ENCODE results near the gene ARID1B.
"Not testable (repeated sequence)": the region's sequence is repeated elsewhere in the genome, so short reads cannot be mapped to it uniquely, and the experiment has no call there.

ARID1B gene

DNA sequence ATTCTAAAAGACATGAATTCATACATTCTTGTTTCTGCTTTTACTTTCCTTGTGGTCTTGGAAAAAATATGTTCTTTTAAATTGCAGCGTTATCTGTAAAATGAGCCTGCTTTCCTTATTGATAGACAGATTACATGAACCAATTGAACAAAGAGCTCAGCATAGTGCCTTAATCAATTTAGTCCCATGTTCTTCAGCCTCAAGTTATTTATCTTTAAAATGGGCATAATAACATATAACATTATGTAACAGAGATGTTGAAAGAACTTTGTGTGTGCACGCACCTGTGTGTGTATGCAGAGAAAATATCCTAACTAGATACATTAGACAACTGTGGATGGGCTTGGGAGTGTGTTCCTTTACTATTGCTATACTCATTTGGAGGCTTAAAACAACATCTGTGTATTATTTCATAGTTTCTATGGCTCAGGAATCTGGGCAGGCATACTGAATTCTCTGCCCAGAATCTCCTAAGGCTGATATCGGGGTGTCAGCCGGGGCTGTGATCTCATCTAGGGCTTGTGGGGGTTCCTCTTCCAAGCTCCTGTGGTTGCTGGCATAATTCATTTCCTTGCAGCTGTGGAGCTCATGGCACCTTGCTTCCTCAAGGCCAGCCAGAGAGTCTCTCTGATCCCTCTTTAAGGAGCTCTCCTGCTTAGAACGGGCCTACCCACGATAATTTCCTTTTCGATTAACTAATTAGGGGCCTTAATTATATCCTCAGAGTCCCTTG is 194.1 kb downstream of the ARID1B start:
- DNase-seq, result no peak

DNA sequence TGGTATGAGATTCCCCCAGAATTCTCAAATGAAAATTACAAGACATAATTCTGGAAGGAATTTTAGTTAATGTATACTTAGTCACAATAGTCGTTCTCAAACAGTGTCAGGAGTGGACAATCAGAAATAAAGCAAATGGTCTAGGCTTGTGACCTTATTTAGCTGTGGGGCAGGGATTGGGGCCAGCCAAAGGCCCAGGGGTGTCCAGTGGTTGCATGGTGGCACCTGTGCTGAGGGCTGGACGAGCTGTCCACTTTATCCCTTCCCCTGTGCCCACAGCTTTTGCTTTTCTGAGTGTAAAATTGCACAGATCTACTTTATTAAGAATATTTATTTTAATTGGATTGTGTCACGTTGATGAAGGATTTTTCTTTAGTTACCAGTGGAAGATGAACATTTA is 195.0 kb downstream of the ARID1B start:
- DNase-seq, result no peak

DNA sequence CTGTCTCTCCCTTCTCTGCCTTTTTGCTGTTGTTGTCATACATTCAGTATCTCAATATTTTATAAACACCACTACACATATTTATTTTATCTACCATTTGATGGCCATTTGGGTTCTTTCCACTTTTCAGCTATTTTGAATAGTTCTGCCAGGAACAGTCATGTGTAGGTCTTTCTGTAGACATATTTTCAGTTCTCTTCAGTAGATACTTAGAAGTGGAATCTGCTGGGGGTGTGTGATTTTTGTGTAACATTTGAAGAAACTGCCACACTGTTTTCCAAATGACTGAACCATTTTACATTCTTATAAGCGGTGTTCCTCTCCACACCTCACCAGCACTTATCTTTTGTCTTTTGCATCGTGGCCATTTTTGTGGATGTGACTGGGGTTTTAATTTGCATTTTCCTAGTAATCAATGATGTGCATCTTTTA is 197.7 kb downstream of the ARID1B start:
- DNase-seq, result no peak

DNA sequence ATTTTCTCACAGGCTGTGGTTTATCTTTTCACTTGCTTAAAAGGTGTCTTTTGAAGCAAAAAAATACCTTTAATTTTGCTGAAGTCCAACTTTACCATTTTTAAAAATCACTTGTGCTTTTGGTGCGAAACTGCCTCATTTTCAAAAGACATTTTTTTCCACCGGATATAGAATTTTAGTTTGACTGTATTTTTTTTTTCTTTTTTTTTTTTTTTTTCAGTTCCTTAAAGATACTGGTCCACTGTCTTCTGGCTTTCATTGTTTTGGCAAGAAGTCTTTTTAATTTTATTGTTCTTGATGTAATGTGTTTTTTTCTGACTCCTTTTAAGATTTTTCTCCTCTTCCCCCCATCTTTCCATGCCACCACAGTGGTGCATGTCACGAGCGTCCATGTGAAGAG is 198.2 kb downstream of the ARID1B start:
- DNase-seq, result no peak

DNA sequence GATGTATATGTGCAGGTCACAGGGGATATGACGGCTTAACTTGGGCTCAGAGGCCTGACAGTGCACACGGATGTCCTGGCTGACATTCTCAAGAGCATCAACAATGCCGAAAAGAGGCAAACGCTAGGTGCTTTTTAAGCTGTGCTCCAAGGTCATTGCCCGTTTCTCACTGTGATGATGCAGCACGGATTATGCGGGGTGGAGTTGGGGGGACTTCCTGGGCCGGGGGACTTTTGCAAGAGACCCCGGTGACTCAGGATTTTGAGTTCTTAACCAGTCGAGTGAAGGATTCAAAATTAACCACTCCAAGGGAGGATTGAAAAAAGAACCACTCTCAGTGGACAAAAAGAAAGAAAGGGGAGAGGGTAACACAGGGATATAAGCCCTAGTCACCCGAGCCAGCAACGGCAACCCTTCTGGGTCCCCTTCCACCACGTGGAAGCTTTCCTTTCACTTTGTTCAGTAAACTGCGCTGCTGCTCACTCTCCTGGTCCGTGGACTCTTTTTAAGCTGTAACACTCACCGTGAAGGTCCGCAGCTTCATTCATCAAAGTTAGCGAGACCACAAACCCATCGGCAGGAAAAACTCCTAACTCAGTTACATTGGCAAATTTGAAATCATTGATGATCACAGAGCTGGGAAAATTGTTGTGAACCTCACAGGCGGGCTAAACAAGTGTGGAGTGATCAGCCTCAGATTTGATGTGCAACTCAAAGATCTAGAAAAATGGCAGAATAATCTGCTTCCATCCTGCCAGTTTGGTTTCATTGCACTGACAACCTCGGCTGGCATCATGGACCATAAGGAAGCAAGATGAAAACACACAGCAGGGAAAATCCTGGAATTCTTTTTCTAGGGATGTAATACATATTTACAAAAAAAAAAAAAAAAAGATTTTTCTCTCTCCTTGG is 199.3 kb downstream of the ARID1B start:
- DNase-seq, result no peak

DNA sequence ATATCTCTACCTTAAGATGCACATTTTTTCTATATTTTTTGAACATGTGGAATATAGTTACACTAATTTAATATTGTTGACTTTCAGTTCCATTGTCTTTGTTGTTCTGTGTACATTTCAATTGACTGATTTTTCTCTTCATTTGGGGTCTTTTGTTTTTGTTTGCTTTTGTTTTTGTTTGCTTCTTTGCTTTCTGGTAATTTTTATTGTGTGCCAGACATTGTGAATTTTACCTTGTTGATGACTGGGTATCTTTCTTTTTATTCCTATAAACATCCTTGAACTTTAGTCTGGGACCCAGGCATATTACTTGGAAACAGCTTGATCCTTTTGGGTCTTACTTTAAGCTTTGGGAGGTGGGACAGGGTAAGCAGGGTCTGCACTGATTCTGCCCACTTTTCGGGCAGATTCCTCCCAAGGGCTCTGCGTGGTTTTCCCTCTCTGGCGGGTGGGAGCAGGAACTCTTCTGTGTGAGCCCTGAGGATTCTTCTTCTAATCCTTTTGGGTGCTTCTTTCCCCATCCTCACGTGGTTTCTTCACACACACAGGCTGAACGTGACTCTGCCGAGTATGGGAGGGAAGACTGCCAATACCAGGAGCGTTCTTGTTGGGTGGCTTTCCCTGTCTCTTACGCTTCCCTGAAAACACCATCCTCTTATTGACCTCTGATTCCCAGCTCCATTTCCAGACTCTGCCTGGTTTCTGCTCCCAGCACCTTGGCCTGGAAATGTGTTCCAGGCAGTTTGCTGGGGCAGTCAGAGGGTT is 200.5 kb downstream of the ARID1B start:
- no peak for DNase-seq

DNA sequence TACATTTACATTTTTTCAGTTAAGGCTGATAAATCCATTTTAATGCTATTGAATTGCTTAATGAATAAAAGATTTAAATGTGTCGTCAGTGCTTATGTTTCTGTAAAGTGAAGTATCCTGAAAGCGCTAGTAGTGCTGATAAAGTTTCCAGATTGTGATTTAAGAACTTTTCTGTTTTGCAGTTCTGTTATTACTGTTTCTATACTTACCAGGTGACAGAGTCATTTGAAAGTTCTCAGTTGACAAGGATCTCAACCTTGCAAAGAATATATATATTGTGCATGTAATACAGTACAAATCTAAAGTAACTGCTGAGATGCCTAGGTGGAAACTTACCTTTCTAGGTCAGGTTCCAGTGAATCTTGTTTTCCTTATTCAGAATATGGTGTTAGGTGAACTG is 201.8 kb downstream of the ARID1B start:
- DNase-seq, result no peak

DNA sequence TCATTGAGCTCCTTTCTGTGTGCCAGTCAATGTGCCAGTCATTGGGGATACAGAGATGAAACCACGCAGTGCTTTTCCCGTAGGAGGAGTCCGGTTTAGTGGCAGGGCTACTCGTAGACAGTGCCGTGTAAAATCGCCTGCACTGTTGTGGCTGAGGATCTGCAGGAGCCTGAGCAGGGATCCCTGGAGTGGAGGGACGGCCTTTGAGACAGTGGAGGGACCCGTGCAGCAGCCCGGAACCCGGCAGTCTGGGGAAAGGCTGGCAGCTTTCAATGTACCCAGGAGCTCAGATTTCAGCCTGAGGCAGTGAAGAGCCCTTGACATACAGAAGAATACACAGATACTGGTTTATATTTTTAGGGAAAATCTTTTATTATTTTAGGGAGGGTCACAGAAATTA is 203.3 kb downstream of the ARID1B start:
- no peak for DNase-seq

DNA sequence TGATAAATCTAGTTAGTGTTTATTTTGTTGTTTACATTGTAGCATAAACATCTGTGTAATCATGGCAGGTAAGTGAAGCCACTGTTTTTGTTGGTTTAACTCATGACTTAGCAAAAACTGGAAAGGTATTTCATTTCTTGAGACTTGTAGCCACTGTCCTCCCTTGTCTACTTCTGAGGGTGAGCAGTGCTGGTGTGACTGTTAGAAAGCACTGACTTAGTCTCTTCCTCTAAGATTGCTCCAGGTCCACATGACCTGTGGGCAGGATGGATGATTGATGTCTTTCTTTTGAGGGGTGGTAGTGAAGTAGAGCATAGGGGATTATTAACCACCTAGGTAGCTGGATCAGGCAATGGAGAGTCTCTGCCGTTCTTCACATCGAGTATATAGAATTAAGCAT is 203.8 kb downstream of the ARID1B start:
- DNase-seq, result no peak

DNA sequence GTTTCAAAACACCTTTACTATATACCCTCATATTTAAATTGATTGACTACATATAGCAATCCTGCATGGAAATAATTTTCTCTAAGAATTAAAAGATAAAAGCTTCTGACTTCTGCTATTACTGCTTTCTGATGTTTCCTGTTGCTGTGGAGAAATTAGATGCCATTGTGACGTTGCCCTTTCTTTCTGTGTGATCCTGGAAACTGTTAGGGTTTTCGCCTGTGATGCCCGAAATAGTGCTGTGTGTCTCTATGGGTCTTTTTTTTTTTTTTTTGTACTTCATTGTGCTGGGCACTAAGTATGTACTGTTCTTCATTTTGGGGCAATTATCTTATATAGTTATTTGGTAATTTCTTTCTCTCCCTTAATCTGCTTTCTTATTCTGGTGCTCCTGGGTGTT is 205.0 kb downstream of the ARID1B start:
- DNase-seq, result no peak

DNA sequence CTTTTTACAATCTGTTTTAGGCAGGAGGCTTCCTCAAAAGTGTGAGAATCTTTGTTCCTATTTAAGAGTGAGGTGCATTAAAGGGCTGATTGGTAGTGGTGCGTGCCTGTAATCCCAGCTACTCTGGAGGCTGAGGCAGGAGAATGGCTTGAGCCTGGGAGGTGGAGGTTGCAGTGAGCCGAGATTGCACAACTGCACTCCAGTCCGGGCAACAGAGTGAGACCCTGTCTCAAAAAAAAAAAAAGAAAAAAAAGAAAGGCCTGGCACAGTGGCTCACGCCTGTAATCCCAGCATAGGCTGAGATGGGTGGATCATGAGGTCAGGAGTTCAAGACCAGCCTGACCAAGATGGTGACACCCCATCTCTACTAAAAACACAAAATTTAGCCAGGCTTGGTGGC is 205.7 kb downstream of the ARID1B start:
- not testable (repeated sequence) for DNase-seq

DNA sequence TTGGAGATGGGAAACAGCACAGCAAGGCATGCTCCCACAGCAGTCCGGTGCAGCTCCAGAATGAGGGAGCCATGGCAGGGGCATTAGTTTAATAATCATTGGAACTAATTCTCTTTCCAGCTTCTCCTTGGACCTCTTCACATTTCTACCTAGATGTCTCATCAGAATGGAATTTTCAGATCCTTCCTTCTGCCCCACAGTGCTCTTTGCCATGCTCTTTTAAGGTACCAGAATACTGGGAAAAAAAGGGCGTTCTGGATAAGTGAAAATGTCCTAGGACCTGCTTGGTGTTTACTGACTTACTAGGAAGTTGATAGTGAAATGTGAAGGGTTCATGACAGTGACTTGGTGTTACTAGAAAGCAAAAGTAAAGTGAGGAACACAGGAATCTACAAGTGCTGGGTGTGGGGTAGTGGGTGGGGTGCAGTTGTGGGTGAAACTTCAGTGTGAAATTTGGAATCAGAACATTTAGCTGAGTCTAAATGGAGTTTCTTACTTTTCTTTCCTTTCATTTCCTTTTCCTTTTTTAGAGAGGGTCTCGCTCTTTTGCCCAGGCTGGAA is 207.1 kb downstream of the ARID1B start:
- DNase-seq, result no peak

DNA sequence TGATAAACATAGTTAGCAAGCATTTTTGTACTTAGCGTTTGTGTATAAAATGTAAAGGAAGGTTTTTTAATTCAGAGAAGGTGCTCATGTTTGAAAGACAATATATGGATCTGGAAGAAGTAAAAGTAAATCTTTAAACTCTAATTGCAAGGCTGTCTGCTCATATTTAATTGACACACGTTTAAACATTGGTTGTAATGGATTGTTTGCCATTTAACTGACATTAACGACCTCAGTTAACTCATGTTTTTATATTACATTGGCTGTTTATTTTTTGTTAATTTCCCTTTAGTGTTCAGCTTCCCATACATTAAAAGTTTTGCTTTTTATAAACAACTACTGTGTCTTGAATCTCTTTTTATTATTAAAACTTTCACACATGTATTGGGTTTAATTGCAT is 208.1 kb downstream of the ARID1B start:
- DNase-seq, result no peak

DNA sequence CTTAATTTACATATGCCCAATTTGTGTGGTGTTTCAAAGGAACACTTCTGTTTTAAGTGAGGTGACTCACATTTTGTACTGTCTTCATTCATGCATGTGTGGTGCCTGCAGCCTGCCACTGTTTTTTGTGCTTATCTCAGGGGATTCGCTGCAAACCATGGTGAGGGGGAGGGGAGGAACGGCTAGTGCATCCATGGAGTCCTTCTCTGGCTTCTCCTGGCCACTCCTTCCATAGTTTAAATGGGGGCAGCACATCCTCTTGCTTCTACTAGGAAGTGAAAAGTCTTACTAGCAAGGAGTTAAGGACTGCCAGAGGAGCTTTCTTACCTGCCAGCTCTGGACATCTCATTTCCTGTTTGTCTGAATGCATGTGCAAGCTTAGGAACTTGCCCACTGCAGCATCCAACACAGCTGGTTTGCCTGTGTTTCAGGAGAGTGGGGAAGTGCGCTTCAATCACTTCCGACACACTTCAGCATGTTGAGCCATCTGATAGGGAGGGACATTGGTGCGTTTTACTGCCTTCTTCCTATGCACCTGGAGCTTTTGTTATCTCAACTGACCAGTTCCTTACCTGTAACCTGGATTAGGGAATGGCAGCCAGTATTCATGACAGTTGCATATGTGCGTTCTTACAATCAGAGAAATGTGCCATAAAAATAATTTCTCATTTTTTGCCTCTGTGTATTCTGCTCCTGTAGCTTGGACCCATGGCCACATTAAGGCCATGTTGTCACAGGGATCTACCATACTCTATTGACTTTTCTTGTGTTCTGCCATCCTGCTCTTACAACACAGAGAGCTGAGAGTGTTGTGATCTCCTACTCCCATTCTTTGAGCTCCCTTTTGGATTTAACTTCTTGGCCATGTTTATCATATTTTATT is 211.3 kb downstream of the ARID1B start:
- no peak for DNase-seq

DNA sequence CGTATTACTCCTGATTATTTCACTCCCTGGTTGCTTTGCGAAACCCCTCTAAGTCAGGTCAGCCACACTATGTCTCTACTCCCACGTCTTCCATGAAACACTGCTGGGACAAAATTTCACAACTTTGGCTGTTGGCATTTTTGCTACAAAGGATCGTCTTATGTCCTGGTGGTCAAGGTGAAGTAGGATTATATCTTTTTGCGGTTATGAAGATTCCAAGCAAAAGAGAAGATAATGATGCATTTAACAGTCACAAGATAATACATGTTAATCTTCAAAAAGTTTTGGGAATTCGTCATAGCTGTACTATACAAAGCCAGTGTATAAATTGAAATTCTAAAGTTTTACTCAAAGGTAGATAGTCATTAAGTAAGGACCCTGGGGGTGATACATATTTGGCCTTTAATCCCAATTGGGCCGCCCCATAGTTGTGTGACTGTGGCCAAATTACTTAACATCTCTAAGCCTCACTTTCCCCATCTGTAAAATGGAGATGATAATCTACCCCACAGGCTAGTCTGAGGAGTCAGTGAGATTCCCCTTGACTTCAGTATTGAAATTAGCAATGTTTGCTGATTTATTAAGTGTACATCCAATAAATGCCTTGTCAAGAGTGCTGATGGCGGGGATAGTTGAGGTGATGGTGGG is 212.1 kb downstream of the ARID1B start:
- no peak for DNase-seq

DNA sequence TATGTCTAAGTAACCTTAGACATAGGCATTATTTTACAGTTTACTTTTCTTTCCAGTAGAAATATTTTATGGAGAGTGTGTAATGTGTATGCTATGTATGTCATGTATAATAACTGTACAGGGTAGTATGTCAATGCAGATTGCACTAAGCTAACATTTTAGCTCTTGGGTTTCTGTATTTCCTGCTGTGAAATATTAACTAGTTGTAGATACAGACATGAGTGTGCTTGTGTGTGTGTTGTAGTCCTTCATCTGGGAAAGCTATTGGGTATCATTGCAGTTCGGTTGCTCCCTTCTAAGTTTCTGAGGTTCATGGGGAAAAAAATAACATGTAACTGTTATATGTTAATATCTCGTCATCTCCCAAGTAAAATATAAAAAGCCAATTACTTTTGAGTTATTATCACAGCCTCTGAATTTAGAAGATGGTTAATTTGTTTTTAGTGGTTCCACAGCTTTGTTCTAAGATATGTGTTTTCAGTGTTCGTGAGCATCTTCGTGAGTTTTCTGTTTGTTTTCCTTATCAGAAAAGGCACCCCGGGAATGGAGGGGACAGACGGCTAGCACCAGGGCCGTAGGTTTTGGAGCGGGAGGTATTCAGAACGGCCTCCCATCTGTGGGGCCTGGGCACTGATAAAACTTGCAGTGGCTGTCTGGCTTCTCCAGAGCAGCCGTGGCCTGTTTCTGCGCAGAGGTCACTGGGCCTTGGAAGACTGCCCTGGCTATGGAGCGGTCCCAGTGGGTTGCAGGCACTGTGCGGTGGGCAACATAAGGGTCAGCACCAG is 215.0 kb downstream of the ARID1B start:
- no peak for DNase-seq

DNA sequence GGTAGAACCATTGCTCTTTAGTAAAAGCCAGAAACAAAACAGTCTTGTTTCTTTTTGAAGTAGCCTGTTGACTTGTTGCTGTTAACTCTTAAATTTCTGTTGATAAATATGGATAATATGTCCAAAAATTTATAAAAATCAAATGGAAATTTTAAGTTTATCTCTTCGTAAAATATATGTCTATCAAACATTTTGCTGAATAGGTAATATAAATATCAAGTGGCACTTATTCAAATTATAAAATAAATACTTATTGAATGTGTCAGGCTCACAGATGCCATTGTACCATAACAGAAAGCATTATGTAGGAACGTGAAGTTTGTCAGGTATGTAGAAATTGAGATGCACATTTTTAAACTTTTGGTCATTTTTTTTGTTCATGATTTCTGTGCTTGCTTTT is 216.5 kb downstream of the ARID1B start:
- no peak for DNase-seq

DNA sequence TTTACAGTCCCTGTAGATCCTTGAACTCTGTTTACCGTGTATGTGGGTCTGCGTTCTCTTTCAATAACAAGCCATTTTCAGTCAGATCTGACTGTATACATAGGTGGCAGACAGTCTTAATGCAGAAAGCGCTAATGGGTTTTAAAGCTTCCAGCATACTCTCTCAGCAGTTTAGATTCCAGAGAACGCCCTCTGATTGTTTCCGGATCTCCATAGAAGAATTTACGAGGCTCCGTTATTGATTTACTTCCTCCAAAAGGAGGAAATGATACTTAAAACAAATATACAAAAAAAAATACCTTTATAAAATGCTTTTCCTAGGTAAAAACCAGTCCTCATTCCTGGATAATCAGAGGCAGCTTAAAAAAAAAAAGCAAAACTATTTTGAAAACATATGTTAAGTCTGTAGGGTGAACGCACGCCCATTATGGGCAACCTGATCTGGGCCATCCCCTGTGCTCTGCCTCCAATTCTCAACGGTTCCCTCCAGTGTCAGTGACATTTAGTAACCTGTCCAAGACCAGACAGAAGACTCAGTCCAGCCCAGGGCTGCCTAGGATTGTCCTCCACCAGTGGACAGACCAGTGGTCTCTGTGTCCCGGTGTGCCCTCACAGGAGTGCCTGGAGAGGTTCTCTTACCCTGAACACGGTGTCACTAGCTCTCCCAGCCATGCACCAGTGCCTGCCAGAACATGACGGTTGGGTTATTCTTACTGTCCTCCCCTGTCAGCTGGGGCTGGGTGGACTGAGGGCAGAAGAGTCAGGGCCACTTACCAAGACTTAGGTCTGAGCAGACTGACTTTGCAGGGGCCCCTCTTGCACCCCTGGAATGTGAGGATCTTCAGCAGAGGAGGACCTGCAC is 217.3 kb downstream of the ARID1B start:
- DNase-seq, result no peak

DNA sequence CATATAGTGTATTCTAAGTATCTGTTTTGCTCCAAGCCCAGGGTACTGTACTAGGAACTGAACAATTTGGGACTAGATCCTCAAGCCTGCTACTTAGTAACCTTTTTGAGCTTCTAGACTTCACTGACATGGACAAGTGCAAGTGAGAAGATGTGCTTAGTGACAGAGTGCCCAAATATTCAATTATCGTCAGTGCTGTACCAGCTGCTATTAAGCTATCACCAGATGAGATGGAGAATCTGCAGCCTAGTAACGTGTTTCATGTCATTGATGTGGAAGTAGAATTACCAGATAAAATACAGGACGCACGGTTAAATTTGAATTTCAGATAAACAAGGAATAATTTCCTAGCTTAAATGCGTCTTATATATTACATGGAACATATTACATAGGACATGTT is 218.3 kb downstream of the ARID1B start:
- DNase-seq, result no peak

DNA sequence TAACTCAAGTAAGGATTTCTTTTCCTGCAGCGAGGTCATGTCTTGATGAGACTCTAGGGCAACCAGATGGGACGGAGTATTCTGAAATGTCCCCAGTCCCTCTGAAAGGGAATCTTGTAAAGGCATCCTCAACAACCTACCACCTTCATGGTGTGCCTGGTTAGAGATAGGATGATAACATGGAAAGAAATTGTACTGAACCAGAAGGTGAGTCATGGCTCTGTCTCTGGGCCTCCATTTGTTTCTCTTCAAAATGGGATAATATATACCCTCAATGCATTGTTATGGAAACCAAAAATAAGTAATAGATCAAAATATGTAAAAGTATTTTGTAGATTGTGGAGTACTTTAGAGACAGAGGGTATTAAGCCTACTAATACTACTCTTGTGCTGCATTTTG is 219.1 kb downstream of the ARID1B start:
- DNase-seq, result no peak

Measured in CD4-positive, alpha-beta T cell treated with Interleukin-10 for 1 hour (primary cell).